Vagina (tissue), 2 donors: ENCODE measurements around the gene ZNF385C. TPM values are rescaled to one million over a fixed set of nuclear protein-coding genes. Genes with fewer than 3 reads are reported as not detected.
A peak's percentile ranks its signal among the peaks of the same experiment; 100 is the strongest.

Experiments
- DNase-seq, 2 donors: peaks; one replicate each; pipeline ENCODE4 v3.0.0-alpha.2; 2017; ENCODE audit errors: extremely low spot score in 2 of 2
- H3K27ac ChIP-seq: fragments of 200-600 bp; sonication (generic); one replicate; pipeline ENCODE4 v1.5.1; 2019
- H3K27me3 ChIP-seq: fragments of 200-600 bp; sonication (generic); one replicate; pipeline ENCODE4 v1.5.1; 2019
- H3K36me3 ChIP-seq, 2 donors: fragments of 200-600 bp; sonication (generic); one replicate each; pipeline ENCODE4 v1.5.1; 2017 to 2019
- H3K4me1 ChIP-seq: fragments of 200-600 bp; sonication (generic); one replicate; pipeline ENCODE4 v1.5.1; 2019
- H3K4me3 ChIP-seq, 2 donors: fragments of 200-600 bp; sonication (generic); 1 replicate in 1 of 2; 2 replicates in 1 of 2; pipeline ENCODE4 v1.5.1; 2016 to 2019
- H3K9me3 ChIP-seq: fragments of 200-600 bp; sonication (generic); one replicate; pipeline ENCODE4 v1.5.1; 2019
- POLR2A ChIP-seq, 2 donors: fragments of 450-650 bp; IDR thresholded peaks; one replicate each; pipeline ENCODE4 v1.6.1; 2017; ENCODE audit warnings: antibody characterized with exemption in 2 of 2, mild to moderate bottlenecking in 2 of 2, moderate library complexity in 2 of 2
- POLR2AphosphoS5 ChIP-seq, 2 donors: sonication (generic); formaldehyde crosslinking; IDR thresholded peaks; one replicate each; pipeline ENCODE4 v1.9.0; 2017; ENCODE audit warnings: antibody characterized with exemption in 2 of 2, mild to moderate bottlenecking in 2 of 2, low read depth in 1 of 2; ENCODE audit not compliant: insufficient read depth in 1 of 2
- intact Hi-C: fragments of 100-400 bp; cut with DNase I; formaldehyde crosslinking; loops from one replicate; pipeline ENCODE4 v1.15.1; 2023
- total RNA-seq: library from RNA; depleted of rRNA; stranded (reverse); fragments of >200 nt; gene quantifications from one replicate; pipeline ENCODE4 v1.2.3, GENCODE V29; 2016
- TF ChIP-seq, protein P1 (sequence below), 3 experiments: fragments of 450-650 bp in 2 of 3; fragments of 200-600 bp in 1 of 3; sonication (generic) in 1 of 3; IDR thresholded peaks; one replicate each; pipeline ENCODE4 v1.5.1; 2017 to 2019; ENCODE audit warnings: antibody characterized with exemption in 3 of 3, mild to moderate bottlenecking in 2 of 3, moderate library complexity in 2 of 3

Gene ZNF385C
- total RNA-seq, 1 donor from 2014 or later, result 0.49 TPM

- H3K36me3 ChIP-seq, result peaks cover 0 to 18% of the 10 kb centered on the region in 2 donors
- TF ChIP-seq, protein P1, sequence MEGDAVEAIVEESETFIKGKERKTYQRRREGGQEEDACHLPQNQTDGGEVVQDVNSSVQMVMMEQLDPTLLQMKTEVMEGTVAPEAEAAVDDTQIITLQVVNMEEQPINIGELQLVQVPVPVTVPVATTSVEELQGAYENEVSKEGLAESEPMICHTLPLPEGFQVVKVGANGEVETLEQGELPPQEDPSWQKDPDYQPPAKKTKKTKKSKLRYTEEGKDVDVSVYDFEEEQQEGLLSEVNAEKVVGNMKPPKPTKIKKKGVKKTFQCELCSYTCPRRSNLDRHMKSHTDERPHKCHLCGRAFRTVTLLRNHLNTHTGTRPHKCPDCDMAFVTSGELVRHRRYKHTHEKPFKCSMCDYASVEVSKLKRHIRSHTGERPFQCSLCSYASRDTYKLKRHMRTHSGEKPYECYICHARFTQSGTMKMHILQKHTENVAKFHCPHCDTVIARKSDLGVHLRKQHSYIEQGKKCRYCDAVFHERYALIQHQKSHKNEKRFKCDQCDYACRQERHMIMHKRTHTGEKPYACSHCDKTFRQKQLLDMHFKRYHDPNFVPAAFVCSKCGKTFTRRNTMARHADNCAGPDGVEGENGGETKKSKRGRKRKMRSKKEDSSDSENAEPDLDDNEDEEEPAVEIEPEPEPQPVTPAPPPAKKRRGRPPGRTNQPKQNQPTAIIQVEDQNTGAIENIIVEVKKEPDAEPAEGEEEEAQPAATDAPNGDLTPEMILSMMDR (IDR thresholded peaks at IDR 0.05), result no peak
- no peak for TF ChIP-seq POLR2A (IDR thresholded peaks at IDR 0.05)
- TF ChIP-seq POLR2AphosphoS5 (IDR thresholded peaks at IDR 0.05; ENCODE audit: insufficient read depth in 1 of 2, low read depth in 1 of 2), result no peak
- intact Hi-C loops, result no loop called here
- H3K9me3 ChIP-seq, result no peaks in the 10 kb centered on the region
- no peak overlapping the region for H3K4me3 ChIP-seq
- no peak for DNase-seq
- H3K27ac ChIP-seq, result peak overlapping the region; percentile 3
- H3K4me1 ChIP-seq, result peaks cover 35% of the 10 kb centered on the region
- H3K27me3 ChIP-seq, result no peaks in the 10 kb centered on the region
Observed at GRCh38 chr17:42119301-42119700, 21.0 kb upstream of the ZNF385C start.

DNA sequence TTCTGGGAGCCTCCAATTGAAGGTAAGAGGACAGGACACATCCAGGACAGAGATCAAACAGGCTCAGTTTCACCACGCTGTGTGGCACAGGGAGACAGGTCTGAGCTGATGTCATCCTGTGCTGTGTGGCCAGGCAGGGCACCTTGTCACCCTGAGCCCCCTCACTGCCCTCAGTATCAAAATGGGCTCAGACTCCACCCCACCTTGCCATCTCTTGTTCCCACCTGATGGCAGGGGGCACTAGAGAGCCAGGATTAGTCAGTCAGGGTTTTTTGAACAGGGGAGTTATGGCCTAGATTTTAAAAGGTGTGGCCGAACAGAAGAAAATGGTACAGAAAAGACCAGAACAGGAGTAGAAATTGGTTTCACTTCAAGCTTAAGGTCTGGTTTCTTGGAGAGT lies 20.3 kb upstream of the ZNF385C start:
- DNase-seq, result no peak
- Histone ChIP-seq H3K27ac (peak overlapping the region; percentile 3), H3K9me3 (no peaks in the 10 kb centered on the region), H3K4me3 (no peak overlapping the region), H3K36me3 (peaks cover 0 to 20% of the 10 kb centered on the region in 2 donors), H3K27me3 (no peaks in the 10 kb centered on the region), H3K4me1 (peaks cover 36% of the 10 kb centered on the region)
- intact Hi-C loops, result no loop called here
- TF ChIP-seq, protein P1 (IDR thresholded peaks at IDR 0.05), result no peak
- TF ChIP-seq POLR2AphosphoS5 (IDR thresholded peaks at IDR 0.05; ENCODE audit: insufficient read depth in 1 of 2, low read depth in 1 of 2) (no peak), POLR2A (IDR thresholded peaks at IDR 0.05) (no peak)

GRCh38 chr17:42118126-42118510 lies 19.8 kb upstream of the ZNF385C start:
- H3K9me3 ChIP-seq, result no peaks in the 10 kb centered on the region
- H3K27me3 ChIP-seq, result no peaks in the 10 kb centered on the region
- no peak overlapping the region for H3K4me3 ChIP-seq
- TF ChIP-seq POLR2A (IDR thresholded peaks at IDR 0.05) (no peak), POLR2AphosphoS5 (IDR thresholded peaks at IDR 0.05; ENCODE audit: insufficient read depth in 1 of 2, low read depth in 1 of 2) (no peak)
- TF ChIP-seq, protein P1 (IDR thresholded peaks at IDR 0.05), result no peak
- intact Hi-C loops, result no loop called here
- H3K27ac ChIP-seq, result no peak overlapping the region
- no peak for DNase-seq
- H3K36me3 ChIP-seq, result peaks cover 0 to 20% of the 10 kb centered on the region in 2 donors
- peaks cover 40% of the 10 kb centered on the region for H3K4me1 ChIP-seq

- Histone ChIP-seq H3K27me3 (no peaks in the 10 kb centered on the region), H3K27ac (no peak overlapping the region), H3K4me1 (peaks cover 45% of the 10 kb centered on the region), H3K4me3 (no peak overlapping the region), H3K36me3 (peaks cover 0 to 20% of the 10 kb centered on the region in 2 donors), H3K9me3 (no peaks in the 10 kb centered on the region)
- intact Hi-C loops, result loop anchor here (2.0 kb wide), 1 partner anchor 93 kb away; no protein-coding TSS in a partner anchor
- DNase-seq, result no peak
- TF ChIP-seq POLR2AphosphoS5 (IDR thresholded peaks at IDR 0.05; ENCODE audit: insufficient read depth in 1 of 2, low read depth in 1 of 2), result no peak
Observed at GRCh38 chr17:42117397-42118125, 19.3 kb upstream of the ZNF385C start.

DNA sequence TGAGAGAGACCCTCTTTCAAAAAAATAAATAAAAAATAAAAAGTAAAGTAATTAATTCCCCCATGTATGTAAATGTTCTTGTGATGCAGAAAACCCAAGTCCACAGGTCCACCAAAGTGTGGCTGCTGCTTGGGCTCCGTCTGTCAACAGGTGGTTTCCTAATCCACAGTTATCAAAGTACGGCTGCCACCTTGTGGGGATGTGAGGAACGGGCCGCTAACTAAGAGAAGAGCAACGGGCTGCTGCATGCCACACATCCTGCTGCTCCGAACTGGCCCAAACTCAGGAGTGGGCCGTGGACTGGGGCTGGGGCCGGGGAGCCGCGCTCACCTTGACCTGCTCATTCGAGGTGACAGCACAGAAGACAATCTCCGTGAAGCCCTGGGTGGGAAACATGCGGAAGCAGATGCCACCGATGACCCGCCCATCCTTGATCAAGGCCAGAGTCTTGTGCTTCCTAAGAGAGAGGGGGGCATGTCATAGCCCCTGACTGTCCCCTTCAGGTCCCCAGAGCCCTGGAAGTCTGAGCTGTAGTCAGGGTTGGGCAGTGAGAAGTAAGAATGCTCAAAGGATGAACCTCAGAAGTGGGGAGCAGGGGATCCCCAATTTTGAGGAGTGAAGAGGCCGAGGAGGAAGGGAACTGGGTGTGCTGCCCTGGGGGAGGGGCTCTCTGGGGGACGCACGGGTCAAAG lies 18.6 kb upstream of the ZNF385C start:
- TF ChIP-seq, protein P1 (IDR thresholded peaks at IDR 0.05), result peak; percentile 51 to 81 (median 79)
- TF ChIP-seq POLR2A (IDR thresholded peaks at IDR 0.05), result no peak
- TF ChIP-seq POLR2AphosphoS5 (IDR thresholded peaks at IDR 0.05; ENCODE audit: insufficient read depth in 1 of 2, low read depth in 1 of 2), result peak in 1 of 2 donors; percentile 36
- no peaks in the 10 kb centered on the region for H3K9me3 ChIP-seq
- intact Hi-C loops, result loop anchor here (2.0 kb wide), 1 partner anchor 92 kb away; no protein-coding TSS in a partner anchor
- H3K27me3 ChIP-seq, result no peaks in the 10 kb centered on the region
- H3K4me3 ChIP-seq, result no peak overlapping the region
- H3K27ac ChIP-seq, result no peak overlapping the region
- peaks cover 43% of the 10 kb centered on the region for H3K4me1 ChIP-seq
- peaks cover 0 to 20% of the 10 kb centered on the region in 2 donors for H3K36me3 ChIP-seq
- no peak for DNase-seq
